Activated CD4-positive, CD25-positive, alpha-beta regulatory T cell treated with anti-CD3 and anti-CD28 coated beads, Interleukin-2, amount 50 U/mL, for 24 hours (primary cell): ENCODE measurements around the gene STUB1.

Experiments
- ATAC-seq, 2 donors: fragments of 150-1000 bp; cut with Tn5 transposase; one replicate each; pipeline ENCODE4 v1.10.0; 2021; ENCODE audit warnings: mild to moderate bottlenecking in 1 of 2, moderate library complexity in 1 of 2

The STUB1 gene

DNA sequence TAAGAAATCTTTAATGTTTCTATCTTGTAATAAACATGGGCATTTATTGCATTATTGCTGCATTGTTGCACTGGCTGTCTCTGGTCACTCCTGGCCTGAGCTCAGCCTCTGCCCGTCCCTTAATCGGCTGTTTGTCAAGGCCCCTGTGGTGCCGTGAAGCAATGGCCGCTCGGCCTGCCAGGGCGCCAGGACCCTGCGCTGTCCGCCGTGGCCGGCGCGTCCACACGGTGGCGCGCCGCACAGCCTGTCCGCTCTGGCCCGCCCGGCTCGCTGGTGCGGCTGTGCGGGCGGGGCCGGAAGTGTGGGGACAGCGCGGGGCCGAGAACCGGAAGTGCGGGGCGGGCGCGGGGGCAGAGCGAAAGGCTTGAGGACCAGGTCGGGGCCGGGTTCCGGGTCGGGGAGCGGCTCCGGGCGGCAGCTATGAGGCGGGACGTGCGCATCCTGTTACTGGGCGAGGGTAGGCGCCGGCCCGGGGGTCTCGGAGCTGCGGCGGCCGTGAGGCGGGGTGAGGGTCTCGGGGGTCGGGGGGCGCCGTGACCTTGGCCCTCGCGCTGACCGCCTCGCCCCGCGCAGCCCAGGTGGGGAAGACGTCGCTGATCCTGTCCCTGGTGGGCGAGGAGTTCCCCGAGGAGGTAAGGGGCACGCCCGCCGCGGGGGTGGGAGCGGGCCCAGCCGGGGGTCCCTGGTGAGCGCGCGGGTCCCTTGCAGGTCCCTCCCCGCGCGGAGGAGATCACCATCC is 12.3 kb upstream of the STUB1 start, which contains the start of gene RHOT2:
Gene RHOT2, plus strand, starts transcription at position 353 of the 739 bp plus-strand sequence. Its CDS starts 68 bp downstream, at position 421.
- peak; percentile 98 for ATAC-seq

DNA sequence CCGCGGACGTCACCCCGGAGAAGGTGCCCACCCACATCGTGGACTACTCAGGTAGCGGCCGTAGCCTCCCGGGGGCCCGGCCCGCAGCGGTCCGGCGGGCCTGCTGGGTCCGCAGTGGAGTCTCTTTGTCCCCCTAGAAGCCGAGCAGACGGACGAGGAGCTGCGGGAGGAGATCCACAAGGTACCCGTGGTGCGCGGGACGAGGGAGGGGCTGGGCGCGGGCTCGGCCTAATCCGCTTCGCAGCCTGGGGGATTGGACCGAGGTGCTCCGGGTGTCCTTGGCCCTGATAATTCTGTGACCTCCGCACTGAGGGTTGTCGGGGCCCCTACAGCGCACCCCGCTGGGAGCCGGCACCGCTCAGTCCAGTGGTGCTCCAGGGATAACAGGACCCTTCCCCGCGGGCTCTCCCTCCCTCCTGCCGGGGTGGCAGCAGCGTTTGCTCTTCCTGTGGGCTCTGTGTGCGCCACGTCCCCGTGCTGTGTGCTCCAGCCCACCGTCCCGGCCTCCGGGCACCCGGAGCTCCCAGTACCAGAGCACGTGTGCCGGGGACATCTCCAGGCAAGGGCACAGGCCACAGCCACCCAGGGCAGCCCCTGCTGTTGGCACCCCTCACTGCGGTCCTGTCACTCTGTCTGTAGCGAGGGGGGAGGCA is 11.6 kb upstream of the STUB1 start:
- no peak for ATAC-seq

DNA sequence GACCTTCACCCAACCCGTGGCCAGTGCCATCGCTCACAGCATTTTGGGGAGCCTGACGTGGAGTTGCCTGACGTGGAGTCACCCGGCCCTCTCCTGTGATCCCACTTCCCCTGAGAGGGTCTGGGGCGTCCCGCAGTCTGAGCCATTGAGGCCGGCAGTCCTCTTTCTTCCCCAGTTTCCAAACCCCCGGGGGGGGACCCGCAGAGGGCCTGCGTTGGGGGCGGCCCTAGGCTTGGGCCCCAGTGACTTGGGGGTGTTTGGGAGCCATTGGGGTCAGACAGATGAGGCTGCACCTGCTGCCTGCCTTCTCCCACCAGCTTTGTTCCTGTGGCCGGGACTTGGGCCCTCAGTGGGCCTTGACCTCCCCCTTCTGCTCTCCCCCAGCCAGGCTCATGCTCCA is 10.5 kb upstream of the STUB1 start:
- no peak for ATAC-seq

DNA sequence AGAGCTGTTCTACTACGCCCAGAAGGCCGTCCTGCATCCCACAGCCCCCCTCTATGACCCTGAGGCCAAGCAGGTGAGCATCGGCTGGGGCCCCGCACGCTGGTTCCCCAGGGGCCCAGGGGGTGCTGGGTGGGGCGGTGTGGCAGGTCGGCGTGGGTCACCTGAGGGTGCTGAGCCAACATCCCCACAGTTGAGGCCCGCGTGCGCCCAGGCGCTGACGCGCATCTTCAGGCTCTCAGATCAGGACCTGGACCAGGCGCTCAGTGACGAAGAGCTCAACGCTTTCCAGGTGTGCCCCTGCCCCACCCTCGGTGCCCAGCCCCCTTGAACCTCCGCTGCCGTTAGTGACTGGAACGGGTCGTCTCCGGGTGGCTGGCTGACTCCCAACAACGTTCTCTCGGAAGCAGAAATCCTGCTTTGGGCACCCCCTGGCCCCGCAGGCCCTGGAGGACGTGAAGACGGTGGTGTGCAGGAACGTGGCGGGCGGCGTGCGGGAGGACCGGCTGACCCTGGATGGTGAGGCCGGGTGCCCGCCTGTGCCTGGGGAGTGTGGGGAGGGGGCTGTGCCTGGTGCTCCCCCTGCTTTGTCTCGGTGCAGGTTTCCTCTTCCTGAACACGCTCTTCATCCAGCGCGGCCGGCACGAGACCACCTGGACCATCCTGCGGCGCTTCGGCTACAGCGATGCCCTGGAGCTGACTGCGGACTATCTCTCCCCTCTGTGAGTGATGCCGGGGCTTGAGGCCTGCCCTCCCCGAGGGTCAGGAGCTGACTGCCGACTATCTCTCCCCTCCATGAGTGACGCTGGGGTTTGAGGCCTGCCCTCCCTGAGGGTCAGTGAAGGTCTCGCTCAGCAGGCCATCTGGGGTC is 9.5 kb upstream of the STUB1 start:
- ATAC-seq, result no peak

DNA sequence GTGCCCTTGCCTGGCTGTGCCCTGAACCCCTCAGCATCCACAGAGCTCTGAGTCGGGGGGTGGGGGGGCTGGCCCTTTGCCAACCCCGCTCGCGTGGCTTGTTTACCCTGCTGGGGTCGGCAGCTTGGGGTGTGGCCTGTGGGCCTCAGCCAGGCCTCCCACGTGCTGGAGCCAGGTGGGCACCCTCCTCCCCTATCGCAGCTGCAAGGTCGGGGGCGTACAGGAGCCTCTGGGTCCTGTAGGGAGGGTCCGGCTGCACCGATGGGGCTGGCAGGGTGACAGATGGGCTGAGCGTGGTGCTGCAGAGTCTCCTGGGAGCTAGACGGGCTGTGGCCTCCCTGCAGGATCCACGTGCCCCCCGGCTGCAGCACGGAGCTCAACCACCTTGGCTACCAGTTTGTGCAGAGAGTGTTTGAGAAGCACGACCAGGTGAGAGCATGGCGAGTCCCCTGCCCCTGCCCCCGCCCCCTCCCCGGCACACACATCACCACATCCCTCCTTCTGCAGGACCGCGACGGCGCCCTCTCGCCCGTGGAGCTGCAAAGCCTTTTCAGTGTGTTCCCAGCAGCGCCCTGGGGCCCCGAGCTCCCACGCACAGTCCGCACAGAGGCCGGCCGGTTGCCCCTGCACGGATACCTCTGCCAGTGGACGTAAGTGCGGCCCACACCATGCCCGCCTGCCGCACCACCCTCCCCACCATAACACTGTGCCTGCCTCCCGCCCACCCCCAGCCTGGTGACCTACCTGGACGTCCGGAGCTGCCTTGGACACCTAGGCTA is 8.7 kb upstream of the STUB1 start:
- no peak for ATAC-seq

DNA sequence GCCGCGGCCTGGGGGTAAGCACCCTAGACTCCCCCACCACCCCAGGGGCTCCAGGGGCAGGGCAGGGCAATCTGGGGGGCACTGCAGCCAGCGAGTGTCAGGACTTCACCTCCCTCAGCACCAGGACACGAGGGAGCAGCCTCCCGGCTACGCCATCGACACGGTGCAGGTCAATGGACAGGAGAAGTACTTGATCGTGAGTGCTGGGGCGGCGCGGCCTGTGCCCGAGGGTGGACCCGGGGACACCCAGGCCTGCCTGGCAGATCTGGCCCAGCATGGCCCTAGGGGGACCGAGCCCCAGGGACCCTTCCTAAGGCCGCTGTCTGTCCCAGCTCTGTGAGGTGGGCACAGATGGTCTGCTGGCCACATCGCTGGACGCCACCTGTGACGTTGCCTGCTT is 7.8 kb upstream of the STUB1 start:
- no peak for ATAC-seq

DNA sequence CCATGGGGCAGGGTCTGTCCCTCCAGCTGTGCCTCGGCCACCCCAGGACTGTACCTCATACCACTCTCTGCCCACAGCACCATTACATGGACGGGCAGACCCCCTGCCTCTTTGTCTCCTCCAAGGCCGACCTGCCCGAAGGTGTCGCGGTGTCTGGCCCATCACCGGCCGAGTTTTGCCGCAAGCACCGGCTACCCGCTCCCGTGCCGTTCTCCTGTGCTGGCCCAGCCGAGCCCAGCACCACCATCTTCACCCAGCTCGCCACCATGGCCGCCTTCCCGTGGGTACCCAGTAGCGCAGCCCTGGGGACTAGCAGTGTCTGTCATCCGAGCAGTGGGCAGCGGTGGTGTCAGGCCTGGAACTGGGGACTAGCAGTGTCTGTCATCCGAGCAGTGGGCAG is 7.4 kb upstream of the STUB1 start:
- ATAC-seq, result no peak

DNA sequence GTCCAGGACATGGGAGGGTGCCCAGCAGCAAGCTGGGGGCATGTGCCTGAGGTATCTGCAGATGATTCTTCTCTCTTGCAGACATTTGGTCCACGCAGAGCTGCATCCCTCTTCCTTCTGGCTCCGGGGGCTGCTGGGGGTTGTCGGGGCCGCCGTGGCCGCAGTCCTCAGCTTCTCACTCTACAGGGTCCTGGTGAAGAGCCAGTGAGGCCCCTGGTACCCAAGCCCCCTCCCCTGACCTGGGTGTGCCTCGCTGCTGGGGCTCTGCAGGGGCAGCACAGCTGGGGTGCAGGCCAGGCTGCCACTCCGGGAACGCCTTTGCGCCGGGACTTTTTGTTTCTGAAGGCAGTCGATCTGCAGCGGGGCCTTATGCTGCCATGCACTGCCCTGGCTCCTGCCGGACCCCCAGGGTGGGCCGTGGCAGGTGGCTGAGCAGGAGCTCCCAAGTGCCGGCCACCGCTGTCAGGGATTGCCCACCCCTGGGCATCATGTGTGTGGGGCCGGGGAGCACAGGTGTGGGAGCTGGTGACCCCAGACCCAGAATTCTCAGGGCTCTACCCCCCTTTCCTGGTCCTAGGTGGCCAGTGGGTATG is 6.7 kb upstream of the STUB1 start:
- ATAC-seq, result no peak

DNA sequence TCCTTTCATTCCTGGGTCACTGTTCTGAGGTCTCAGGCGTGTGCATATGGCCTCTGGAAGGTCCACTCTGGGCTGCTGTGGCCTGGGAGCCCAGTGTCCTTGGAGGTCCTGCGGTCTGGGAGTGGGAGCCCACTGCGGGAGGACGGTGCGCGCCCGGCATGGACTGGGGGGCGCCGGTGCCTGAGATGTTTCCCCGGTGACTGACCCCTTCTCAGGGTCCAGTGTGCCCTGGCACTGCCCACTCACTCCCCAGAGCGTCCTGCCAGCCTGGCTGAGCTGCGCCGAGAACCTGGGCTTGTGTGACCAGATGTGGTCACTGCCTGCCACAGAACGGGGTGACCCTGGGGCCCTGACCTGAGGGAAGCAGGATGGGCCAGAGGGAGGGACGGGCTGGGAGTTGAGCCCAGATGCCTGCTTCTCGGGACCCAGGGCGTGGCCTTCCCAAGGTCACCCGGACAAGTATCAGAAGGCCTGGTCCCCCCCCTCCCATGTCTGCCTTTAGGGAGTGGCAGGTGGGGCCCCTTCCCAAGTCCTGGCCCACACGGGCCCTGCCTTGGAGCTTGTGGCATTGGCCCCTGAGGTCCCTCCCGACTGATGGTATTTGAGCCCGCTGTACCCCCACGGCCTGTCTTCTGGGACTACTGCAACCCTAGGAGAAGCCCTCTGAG is 5.9 kb upstream of the STUB1 start:
- no peak for ATAC-seq

DNA sequence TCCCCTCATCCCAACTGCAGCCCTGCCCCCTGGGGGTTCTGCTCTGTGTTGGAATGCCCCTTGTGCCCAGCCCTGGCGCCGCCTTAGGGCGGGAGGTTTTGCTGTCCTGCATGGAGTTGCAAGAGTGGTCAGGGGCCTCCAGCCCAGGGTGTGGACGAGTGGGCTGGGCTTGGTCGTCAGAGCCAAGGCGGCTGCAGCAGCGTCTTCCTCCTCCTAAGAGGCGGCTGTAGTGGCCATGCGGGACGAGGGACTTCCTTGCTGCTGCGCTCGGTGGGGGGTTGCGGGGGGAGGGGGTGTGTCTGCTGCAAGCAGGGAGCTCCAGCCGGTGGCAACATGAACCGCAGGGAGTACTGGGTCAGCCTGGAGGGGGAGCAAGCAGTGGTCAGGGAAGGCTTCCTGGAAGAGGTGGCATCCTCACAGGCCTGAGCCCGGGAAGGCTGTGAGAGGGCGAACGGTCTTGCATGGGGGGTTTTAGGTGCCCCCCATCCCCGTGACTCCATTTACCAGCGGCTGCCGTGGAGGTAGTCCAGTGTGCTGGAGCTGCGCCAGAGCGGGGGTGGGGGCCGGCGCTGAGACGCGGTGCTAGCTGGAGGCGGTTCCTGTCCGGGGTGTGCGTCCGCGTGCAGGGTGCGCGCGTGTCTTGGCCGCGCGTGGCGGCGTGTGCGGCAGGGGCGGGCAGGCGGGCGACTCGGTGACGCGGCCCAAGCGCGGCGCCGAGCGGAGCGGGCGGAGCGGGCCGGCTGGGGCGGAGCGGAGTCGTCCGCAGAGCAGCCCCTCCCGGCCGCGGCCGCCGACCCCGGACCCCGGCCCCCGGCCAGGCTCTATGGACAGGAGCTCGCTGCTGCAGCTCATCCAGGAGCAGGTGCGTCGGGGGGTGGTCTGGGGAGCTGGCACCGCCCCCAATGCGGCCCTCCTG is 5.0 kb upstream of the STUB1 start, which contains the start of gene RHBDL1:
Gene RHBDL1, plus strand, starts transcription at position 704 of the 916 bp plus-strand sequence. Its CDS starts 120 bp downstream, at position 824.
- no peak for ATAC-seq

DNA sequence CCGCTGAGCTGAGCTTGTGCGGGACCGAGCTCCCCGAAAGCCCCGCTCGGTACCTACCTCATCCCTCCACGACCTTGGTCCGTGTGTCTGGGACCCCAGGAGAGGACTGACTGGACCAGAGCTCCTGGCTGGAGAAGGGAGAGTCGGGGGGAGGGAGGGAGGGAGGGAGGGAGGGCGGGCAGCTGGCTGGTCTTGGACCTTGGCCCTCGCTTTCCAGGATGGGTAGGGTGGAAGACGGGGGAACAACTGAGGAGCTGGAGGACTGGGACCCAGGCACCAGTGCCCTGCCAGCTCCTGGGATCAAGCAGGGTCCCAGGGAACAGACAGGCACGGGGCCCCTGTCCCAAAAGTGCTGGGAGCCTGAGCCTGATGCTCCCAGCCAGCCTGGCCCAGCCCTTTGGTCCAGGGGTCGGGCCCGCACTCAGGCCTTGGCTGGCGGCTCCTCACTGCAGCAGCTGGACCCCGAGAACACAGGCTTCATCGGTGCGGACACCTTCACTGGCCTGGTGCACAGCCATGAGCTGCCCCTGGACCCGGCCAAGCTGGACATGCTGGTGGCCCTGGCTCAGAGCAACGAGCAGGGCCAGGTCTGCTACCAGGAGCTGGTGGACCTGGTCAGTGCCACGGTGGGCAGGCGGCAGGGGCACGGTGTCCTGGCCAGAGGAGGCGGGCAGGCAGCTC is 4.2 kb upstream of the STUB1 start:
- no peak for ATAC-seq

DNA sequence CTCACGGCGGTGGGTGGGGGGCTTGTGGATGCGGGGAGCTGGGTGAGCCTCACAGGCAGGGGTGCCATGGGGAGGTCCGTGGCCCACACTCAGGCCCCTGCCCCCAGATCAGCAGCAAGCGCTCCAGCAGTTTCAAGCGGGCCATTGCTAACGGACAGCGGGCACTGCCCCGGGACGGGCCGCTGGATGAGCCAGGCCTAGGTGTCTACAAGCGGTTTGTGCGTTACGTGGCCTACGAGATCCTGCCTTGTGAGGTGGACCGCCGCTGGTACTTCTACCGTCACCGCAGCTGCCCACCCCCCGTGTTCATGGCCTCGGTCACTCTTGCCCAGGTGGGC is 3.7 kb upstream of the STUB1 start:
- ATAC-seq, result no peak

DNA sequence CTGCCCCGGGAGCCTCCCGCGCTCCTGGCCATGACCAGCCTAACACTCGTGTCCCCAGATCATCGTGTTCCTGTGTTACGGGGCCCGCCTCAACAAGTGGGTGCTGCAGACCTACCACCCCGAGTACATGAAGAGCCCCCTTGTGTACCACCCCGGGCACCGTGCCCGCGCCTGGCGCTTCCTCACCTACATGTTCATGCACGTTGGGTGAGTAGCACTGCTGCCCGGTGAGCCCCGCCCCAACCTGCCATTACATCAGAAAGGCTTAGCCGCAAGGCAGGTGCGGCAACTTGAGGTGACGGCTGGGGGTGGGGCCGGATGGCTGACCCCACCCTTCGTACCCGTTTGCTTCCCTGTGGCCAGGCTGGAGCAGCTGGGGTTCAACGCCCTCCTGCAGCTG is 3.3 kb upstream of the STUB1 start:
- no peak for ATAC-seq

DNA sequence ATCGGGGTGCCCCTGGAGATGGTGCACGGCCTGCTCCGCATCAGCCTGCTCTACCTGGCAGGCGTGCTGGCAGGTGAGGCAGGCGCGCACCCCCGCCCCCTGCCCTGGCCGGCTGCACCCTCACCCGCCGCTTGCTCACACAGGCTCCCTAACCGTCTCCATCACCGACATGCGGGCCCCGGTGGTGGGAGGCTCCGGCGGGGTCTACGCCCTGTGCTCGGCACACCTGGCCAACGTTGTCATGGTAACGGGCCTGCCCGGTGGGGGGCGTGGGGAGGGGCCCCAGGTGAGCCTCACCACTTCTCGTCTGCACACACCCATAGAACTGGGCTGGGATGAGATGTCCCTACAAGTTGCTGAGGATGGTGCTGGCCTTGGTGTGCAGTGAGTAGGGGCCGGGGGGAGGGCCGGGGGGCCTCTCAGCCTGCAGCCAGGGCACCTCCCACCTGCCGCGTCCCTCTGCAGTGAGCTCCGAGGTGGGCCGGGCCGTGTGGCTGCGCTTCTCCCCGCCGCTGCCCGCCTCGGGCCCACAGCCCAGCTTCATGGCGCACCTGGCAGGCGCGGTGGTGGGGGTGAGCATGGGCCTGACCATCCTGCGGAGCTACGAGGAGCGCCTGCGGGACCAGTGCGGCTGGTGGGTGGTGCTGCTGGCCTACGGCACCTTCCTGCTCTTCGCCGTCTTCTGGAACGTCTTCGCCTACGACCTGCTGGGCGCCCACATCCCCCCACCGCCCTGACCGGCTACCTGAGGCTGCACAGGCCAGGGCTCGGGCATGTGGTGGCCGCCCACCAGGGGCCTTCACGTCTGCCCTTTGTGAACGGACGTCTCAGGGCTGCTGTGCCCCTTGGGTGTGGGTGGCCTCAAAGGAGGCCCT is 2.7 kb upstream of the STUB1 start:
- no peak for ATAC-seq

DNA sequence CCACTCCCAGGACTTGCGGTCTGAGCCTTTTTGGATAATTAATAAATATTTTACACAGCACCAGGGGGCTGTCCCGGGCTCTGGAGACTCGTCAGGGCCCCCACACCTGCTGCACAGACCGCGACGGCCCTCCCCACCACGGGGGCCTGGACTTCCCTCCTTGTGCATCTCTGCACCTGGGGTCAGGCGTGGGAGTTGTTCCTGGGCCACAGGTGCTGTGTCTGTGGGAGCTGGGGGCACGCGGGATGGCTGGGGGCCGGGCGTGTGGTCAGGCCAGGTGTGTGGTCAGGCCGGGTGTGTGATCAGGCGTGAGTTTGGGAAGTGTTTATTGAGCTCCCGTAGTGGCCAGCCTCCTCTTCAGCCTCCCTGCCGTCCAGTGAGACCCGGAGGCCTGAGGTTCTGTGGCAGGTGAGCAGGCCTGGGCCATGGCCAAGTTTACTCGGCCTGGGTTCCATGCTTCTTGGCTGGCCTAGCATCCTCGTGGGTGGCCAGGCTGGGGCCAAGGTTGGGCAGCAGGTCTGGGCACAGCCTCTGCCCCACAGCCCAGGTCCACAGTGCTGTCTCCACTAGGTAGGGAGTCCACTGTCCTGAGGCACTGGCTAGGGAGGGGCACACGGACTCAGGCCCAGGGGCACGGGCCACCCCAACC is 1.9 kb upstream of the STUB1 start:
- ATAC-seq, result no peak

DNA sequence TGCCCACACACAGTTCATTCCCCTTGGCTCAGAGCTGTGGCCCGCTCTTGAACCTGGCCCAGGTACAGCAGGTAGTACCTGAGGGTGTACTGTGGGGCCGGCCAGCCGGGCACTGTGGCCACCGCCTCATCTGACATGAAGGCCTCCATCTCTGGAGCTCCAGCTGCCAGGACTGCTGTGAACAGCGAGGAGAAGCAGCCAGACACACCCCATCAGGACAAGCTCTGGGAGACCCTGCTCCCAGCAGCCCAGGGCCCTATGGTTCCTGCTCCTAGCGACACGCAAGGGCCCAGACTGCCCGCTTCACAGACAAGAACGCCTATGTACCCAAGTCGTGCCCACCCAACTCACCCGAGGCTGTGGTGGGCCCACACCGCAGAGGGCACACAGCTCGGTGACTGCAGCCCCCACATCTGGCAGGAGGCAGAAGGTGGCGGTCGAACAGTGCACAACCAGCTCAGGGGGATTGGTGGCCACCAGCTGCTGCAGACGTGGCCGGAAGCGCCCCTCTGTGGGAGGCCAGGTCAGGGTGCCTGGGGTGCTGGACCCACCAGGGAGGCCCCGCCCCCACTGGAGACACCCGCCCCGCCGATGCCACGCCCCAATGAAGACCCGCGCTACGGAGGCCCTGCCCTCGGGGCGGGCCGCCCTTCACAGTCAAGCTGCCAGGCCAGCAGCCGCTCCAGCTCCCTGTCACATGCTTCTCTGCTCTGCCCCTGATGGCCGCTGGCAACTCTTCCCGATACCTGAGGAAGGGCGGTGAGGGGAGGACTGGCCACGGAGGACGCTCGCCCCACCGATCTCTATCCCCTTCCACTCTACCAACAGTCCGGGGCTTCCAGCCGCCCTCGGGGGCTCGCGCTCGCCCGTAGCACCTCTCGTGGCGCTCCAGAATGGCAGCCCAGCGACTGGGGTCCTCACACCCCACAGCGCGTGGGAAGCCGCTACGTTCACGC is 1.1 kb upstream of the STUB1 start:
- peak; percentile 5 to 6 for ATAC-seq

DNA sequence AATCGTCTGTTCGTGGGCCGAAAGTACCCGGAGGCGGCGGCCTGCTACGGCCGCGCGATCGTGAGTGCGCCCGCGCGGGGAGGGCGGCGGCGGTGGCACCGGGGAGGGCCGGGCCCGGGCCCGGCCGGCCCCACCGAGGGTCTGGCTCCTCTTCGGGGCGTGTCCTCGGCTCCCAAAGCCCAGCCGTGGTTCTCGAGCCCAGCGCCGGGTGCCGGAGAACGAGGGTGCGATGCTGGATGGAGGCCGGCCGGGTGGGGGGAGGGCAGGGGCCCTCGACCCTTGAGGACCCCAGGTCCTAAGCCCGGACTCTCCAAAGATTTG is 375 bp downstream of the STUB1 start:
- no peak for ATAC-seq
